ENCODE data around the gene BOLA3. TPM values are rescaled to one million over a fixed set of nuclear protein-coding genes. Genes with fewer than 3 reads are reported as not detected.

Gene BOLA3
- total RNA-seq, 1 experiment from 2014 or later = 120 TPM

GRCh38 chr2:74186038-74186437 lies 38.3 kb upstream of the BOLA3 start:
- Histone ChIP-seq H3K27ac (ENCODE audit: low read length) (peak overlapping the region; percentile 92), H3K36me3 (ENCODE audit: insufficient read depth, low read length) (no peaks in the 10 kb centered on the region), H3K9me3 (ENCODE audit: low read length) (no peaks in the 10 kb centered on the region), H3K4me2 (ENCODE audit: low read depth, low read length, poor library complexity, severe bottlenecking) (peak overlapping the region; percentile 71), H3K9ac (ENCODE audit: low read length) (peak overlapping the region; percentile 69), H3K27me3 (ENCODE audit: low read length) (no peaks in the 10 kb centered on the region), H2AFZ (ENCODE audit: low read length) (peak overlapping the region; percentile 7; the same call in 1 of the 2 replicates), H4K20me1 (ENCODE audit: insufficient read depth, low read depth, low read length) (no peaks in the 10 kb centered on the region), H3K79me2 (ENCODE audit: low read length) (no peaks in the 10 kb centered on the region), H3K4me1 (ENCODE audit: low read length) (peaks cover 84% of the 10 kb centered on the region), H3K9me2 (replicated peaks; ENCODE audit: insufficient read depth, low read length) (no peaks in the 10 kb centered on the region), H3K4me3 (ENCODE audit: low read length) (peak overlapping the region; percentile 49)
- peak; percentile 94 for DNase-seq

GRCh38 chr2:74183878-74184277 lies 36.2 kb upstream of the BOLA3 start:
- peak; percentile 69 for DNase-seq
- no peaks in the 10 kb centered on the region for H3K27me3 ChIP-seq (ENCODE audit: low read length)
- H3K4me2 ChIP-seq (ENCODE audit: low read depth, low read length, poor library complexity, severe bottlenecking) = peak overlapping the region; percentile 27
- no peaks in the 10 kb centered on the region for H3K9me2 ChIP-seq (replicated peaks; ENCODE audit: insufficient read depth, low read length)
- peaks cover 5% of the 10 kb centered on the region for H3K79me2 ChIP-seq (ENCODE audit: low read length)
- no peaks in the 10 kb centered on the region for H3K9me3 ChIP-seq (ENCODE audit: low read length)
- peak overlapping the region; percentile 92 for H3K27ac ChIP-seq (ENCODE audit: low read length)
- H3K36me3 ChIP-seq (ENCODE audit: insufficient read depth, low read length) = no peaks in the 10 kb centered on the region
- H3K9ac ChIP-seq (ENCODE audit: low read length) = peak overlapping the region; percentile 36
- H4K20me1 ChIP-seq (ENCODE audit: insufficient read depth, low read depth, low read length) = no peaks in the 10 kb centered on the region
- H3K4me1 ChIP-seq (ENCODE audit: low read length) = peaks cover 90% of the 10 kb centered on the region
- peak overlapping the region; percentile 68 for H2AFZ ChIP-seq (ENCODE audit: low read length)
- no peak overlapping the region for H3K4me3 ChIP-seq (ENCODE audit: low read length)

GRCh38 chr2:74181739-74182138 lies 34.0 kb upstream of the BOLA3 start:
- peak overlapping the region; percentile 80 for H3K9ac ChIP-seq (ENCODE audit: low read length)
- H3K27ac ChIP-seq (ENCODE audit: low read length) = peak overlapping the region; percentile 100
- no peaks in the 10 kb centered on the region for H3K9me2 ChIP-seq (replicated peaks; ENCODE audit: insufficient read depth, low read length)
- H3K36me3 ChIP-seq (ENCODE audit: insufficient read depth, low read length) = peaks cover 12% of the 10 kb centered on the region
- peaks cover 23% of the 10 kb centered on the region for H3K79me2 ChIP-seq (ENCODE audit: low read length)
- peak overlapping the region; percentile 97 for H3K4me2 ChIP-seq (ENCODE audit: low read depth, low read length, poor library complexity, severe bottlenecking)
- H2AFZ ChIP-seq (ENCODE audit: low read length) = no peak overlapping the region
- H3K27me3 ChIP-seq (ENCODE audit: low read length) = no peaks in the 10 kb centered on the region
- DNase-seq = peak; percentile 99
- H3K4me1 ChIP-seq (ENCODE audit: low read length) = peaks cover 78% of the 10 kb centered on the region
- no peaks in the 10 kb centered on the region for H3K9me3 ChIP-seq (ENCODE audit: low read length)
- peak overlapping the region; percentile 63 for H3K4me3 ChIP-seq (ENCODE audit: low read length)
- peaks cover 13% of the 10 kb centered on the region for H4K20me1 ChIP-seq (ENCODE audit: insufficient read depth, low read depth, low read length)

- H3K27ac ChIP-seq (ENCODE audit: low read length) = peak overlapping the region; percentile 100
- no peaks in the 10 kb centered on the region for H3K9me2 ChIP-seq (replicated peaks; ENCODE audit: insufficient read depth, low read length)
- H4K20me1 ChIP-seq (ENCODE audit: insufficient read depth, low read depth, low read length) = peaks cover 37% of the 10 kb centered on the region
- peaks cover 48% of the 10 kb centered on the region for H3K79me2 ChIP-seq (ENCODE audit: low read length)
- peak overlapping the region; percentile 97 for H3K4me2 ChIP-seq (ENCODE audit: low read depth, low read length, poor library complexity, severe bottlenecking)
- no peaks in the 10 kb centered on the region for H3K9me3 ChIP-seq (ENCODE audit: low read length)
- peak overlapping the region; percentile 84 for H3K4me3 ChIP-seq (ENCODE audit: low read length)
- peak overlapping the region; percentile 42 for H3K9ac ChIP-seq (ENCODE audit: low read length)
- H3K27me3 ChIP-seq (ENCODE audit: low read length) = no peaks in the 10 kb centered on the region
- H3K4me1 ChIP-seq (ENCODE audit: low read length) = peaks cover 79% of the 10 kb centered on the region
- no peak overlapping the region for H2AFZ ChIP-seq (ENCODE audit: low read length)
- H3K36me3 ChIP-seq (ENCODE audit: insufficient read depth, low read length) = peaks cover 30% of the 10 kb centered on the region
- no peak for DNase-seq
These were observed 31.6 kb upstream of the BOLA3 start for GRCh38 chr2:74179063-74179865.

GRCh38 chr2:74178211-74179062 lies 30.7 kb upstream of the BOLA3 start, which contains the start of gene MOB1A:
Gene MOB1A, minus strand, starts transcription at chr2:74178879. Its CDS starts 205 bp downstream, at chr2:74178674.
- Histone ChIP-seq H2AFZ (ENCODE audit: low read length) (no peak within 1 kb of the TSS), H3K9ac (ENCODE audit: low read length) (peak within 1 kb of the TSS; percentile 98), H3K9me3 (ENCODE audit: low read length) (no peaks in the 10 kb centered on the region), H3K4me3 (ENCODE audit: low read length) (peak within 1 kb of the TSS; percentile 84), H3K79me2 (ENCODE audit: low read length) (peaks cover 54% of the 10 kb centered on the region), H3K9me2 (replicated peaks; ENCODE audit: insufficient read depth, low read length) (no peaks in the 10 kb centered on the region), H3K4me2 (ENCODE audit: low read depth, low read length, poor library complexity, severe bottlenecking) (peak within 1 kb of the TSS; percentile 97), H3K4me1 (ENCODE audit: low read length) (peaks cover 76% of the 10 kb centered on the region), H3K27ac (ENCODE audit: low read length) (peak within 1 kb of the TSS; percentile 100), H4K20me1 (ENCODE audit: insufficient read depth, low read depth, low read length) (peaks cover 42% of the 10 kb centered on the region), H3K36me3 (ENCODE audit: insufficient read depth, low read length) (peaks cover 32% of the 10 kb centered on the region), H3K27me3 (ENCODE audit: low read length) (no peaks in the 10 kb centered on the region)
- DNase-seq = peak; percentile 100

GRCh38 chr2:74177696-74178095 lies 30.0 kb upstream of the BOLA3 start:
- Histone ChIP-seq H3K4me2 (ENCODE audit: low read depth, low read length, poor library complexity, severe bottlenecking) (peak overlapping the region; percentile 97), H3K9me3 (ENCODE audit: low read length) (no peaks in the 10 kb centered on the region), H3K79me2 (ENCODE audit: low read length) (peaks cover 62% of the 10 kb centered on the region), H3K27me3 (ENCODE audit: low read length) (no peaks in the 10 kb centered on the region), H3K9ac (ENCODE audit: low read length) (peak overlapping the region; percentile 98), H2AFZ (ENCODE audit: low read length) (no peak overlapping the region), H3K9me2 (replicated peaks; ENCODE audit: insufficient read depth, low read length) (no peaks in the 10 kb centered on the region), H3K4me1 (ENCODE audit: low read length) (peaks cover 77% of the 10 kb centered on the region), H3K27ac (ENCODE audit: low read length) (peak overlapping the region; percentile 100), H3K36me3 (ENCODE audit: insufficient read depth, low read length) (peaks cover 36% of the 10 kb centered on the region), H3K4me3 (ENCODE audit: low read length) (peak overlapping the region; percentile 84), H4K20me1 (ENCODE audit: insufficient read depth, low read depth, low read length) (peaks cover 49% of the 10 kb centered on the region)
- no peak for DNase-seq

GRCh38 chr2:74174909-74175308 lies 27.2 kb upstream of the BOLA3 start:
- Histone ChIP-seq H3K27me3 (ENCODE audit: low read length) (no peaks in the 10 kb centered on the region), H3K4me3 (ENCODE audit: low read length) (no peak overlapping the region), H3K9me2 (replicated peaks; ENCODE audit: insufficient read depth, low read length) (no peaks in the 10 kb centered on the region), H3K4me2 (ENCODE audit: low read depth, low read length, poor library complexity, severe bottlenecking) (peak overlapping the region; percentile 97), H3K79me2 (ENCODE audit: low read length) (peaks cover 85% of the 10 kb centered on the region), H3K36me3 (ENCODE audit: insufficient read depth, low read length) (peaks cover 58% of the 10 kb centered on the region), H2AFZ (ENCODE audit: low read length) (no peak overlapping the region), H4K20me1 (ENCODE audit: insufficient read depth, low read depth, low read length) (peaks cover 62% of the 10 kb centered on the region), H3K9me3 (ENCODE audit: low read length) (no peaks in the 10 kb centered on the region), H3K9ac (ENCODE audit: low read length) (no peak overlapping the region), H3K4me1 (ENCODE audit: low read length) (peaks cover 50% of the 10 kb centered on the region), H3K27ac (ENCODE audit: low read length) (peak overlapping the region; percentile 100)
- peak; percentile 55 for DNase-seq

GRCh38 chr2:74168739-74169138 lies 21.0 kb upstream of the BOLA3 start:
- Histone ChIP-seq H3K4me3 (ENCODE audit: low read length) (no peak overlapping the region), H4K20me1 (ENCODE audit: insufficient read depth, low read depth, low read length) (peaks cover 47% of the 10 kb centered on the region), H3K27me3 (ENCODE audit: low read length) (no peaks in the 10 kb centered on the region), H2AFZ (ENCODE audit: low read length) (no peak overlapping the region), H3K4me1 (ENCODE audit: low read length) (peaks cover 5% of the 10 kb centered on the region), H3K27ac (ENCODE audit: low read length) (0 out of 2 replicates have a peak overlapping the region, but pooled peaks have one; percentile 10), H3K4me2 (ENCODE audit: low read depth, low read length, poor library complexity, severe bottlenecking) (no peak overlapping the region), H3K9me3 (ENCODE audit: low read length) (no peaks in the 10 kb centered on the region), H3K36me3 (ENCODE audit: insufficient read depth, low read length) (peaks cover 85% of the 10 kb centered on the region), H3K9me2 (replicated peaks; ENCODE audit: insufficient read depth, low read length) (no peaks in the 10 kb centered on the region), H3K79me2 (ENCODE audit: low read length) (peaks cover 95% of the 10 kb centered on the region), H3K9ac (ENCODE audit: low read length) (no peak overlapping the region)
- DNase-seq = no peak
